ENCODE results near the gene MTMR10.

MTMR10 gene

GRCh38 chr15:30919877-30920550, 71.4 kb downstream of the MTMR10 start:
- no peak for DNase-seq

GRCh38 chr15:30918366-30918765, 73.1 kb downstream of the MTMR10 start:
- no peak for DNase-seq

GRCh38 chr15:30917675-30918074, 73.8 kb downstream of the MTMR10 start:
- DNase-seq, result no peak

GRCh38 chr15:30917013-30917412, 74.4 kb downstream of the MTMR10 start:
- DNase-seq, result no peak

- DNase-seq, result no peak
Measured at GRCh38 chr15:30913761-30914160, 77.7 kb downstream of the MTMR10 start.

GRCh38 chr15:30906366-30906765, 85.1 kb downstream of the MTMR10 start:
- DNase-seq, result no peak

- no peak for DNase-seq
Measured at GRCh38 chr15:30905821-30906220, 85.6 kb downstream of the MTMR10 start.

- DNase-seq, result no peak
Measured at GRCh38 chr15:30904812-30905211, 86.6 kb downstream of the MTMR10 start.

GRCh38 chr15:30903497-30904187, 87.8 kb downstream of the MTMR10 start, which contains the start of gene FAN1:
TSS of gene FAN1 (plus strand) at chr15:30903915. CDS start at chr15:30904664, 749 bp downstream.
- peak; percentile 53 for DNase-seq

- DNase-seq, result no peak
Measured at GRCh38 chr15:30901889-30902288, 89.5 kb downstream of the MTMR10 start.

- DNase-seq, result no peak
Measured at GRCh38 chr15:30896211-30896606, 95.2 kb downstream of the MTMR10 start.

GRCh38 chr15:30895461-30896210, 95.8 kb downstream of the MTMR10 start:
- no peak for DNase-seq

- DNase-seq, result no peak
Measured at GRCh38 chr15:30889196-30889595, 102.2 kb downstream of the MTMR10 start.
